HG02970 (cell line): Measurements from ENCODE around the gene CEP104.

Experiments used
- ATAC-seq: cut with Tn5 transposase; IDR thresholded peaks from one replicate; pipeline ENCODE4 v1.9.1; 2021; ENCODE audit warnings: mild to moderate bottlenecking, moderate library complexity, moderate number of reproducible peaks; ENCODE audit not compliant: unreplicated experiment, low FRiP score

CEP104 gene

GRCh38 chr1:3768811-3769390 lies 88.1 kb downstream of the CEP104 start:
- ATAC-seq = no peak

- no peak for ATAC-seq
These were observed 89.6 kb downstream of the CEP104 start for GRCh38 chr1:3767328-3767925.

- ATAC-seq = no peak
These were observed 93.5 kb downstream of the CEP104 start for GRCh38 chr1:3763351-3764125.

- ATAC-seq = no peak
These were observed 94.2 kb downstream of the CEP104 start for GRCh38 chr1:3762873-3763228.

GRCh38 chr1:3762151-3762872 lies 94.7 kb downstream of the CEP104 start:
- no peak for ATAC-seq
